ENCODE data around the gene PPFIBP2. TPM values are rescaled to one million over a fixed set of nuclear protein-coding genes. Genes with fewer than 3 reads are reported as not detected.

PPFIBP2 gene
- total and polyA plus RNA-seq, 2 of the 13 experiments (the other 11 are each of a cell fraction or from before 2014, with no cell fraction given): 15.0 to 52.5 TPM

GRCh38 chr11:7552666-7553065, 38.9 kb downstream of the PPFIBP2 start:
- Histone ChIP-seq H3K79me2 (ENCODE audit: insufficient read depth, low read length) (no peaks in the 10 kb centered on the region), H2AFZ (ENCODE audit: low read length) (no peak overlapping the region), H3K4me1 (ENCODE audit: insufficient read depth, low read length) (peaks cover 20% of the 10 kb centered on the region), H3K9me3 (ENCODE audit: low read length) (no peaks in the 10 kb centered on the region), H3K27ac (ENCODE audit: extremely low read length, insufficient read depth, low read length) (no peak overlapping the region), H3K9ac (ENCODE audit: insufficient read depth, low read depth, low read length) (no peak overlapping the region), H3K27me3 (ENCODE audit: control insufficient read depth in 1 of 2, insufficient read depth in 2 of 2, low read length in 2 of 2) (no peaks in the 10 kb centered on the region), H4K20me1 (ENCODE audit: insufficient read depth, low read length) (no peaks in the 10 kb centered on the region), H3K4me3 (replicated peaks in 1 of 3; ENCODE audit: insufficient read depth in 1 of 3, low read depth in 2 of 3, low read length in 3 of 3) (no peak overlapping the region), H3K36me3 (replicated peaks in 1 of 2; ENCODE audit: control insufficient read depth in 1 of 2, insufficient read depth in 2 of 2, low read length in 2 of 2) (peaks cover 0 to 6% of the 10 kb centered on the region in 2 experiments; a peak in 1 of 5 replicates), H3K4me2 (ENCODE audit: low read depth, low read length) (no peak overlapping the region)
- BruUV-seq (replicated peaks): no TSS peak
- ChIA-PET POLR2A (no interaction called here), CTCF (ENCODE audit: low intra/inter-chr PET ratio, low total read pairs) (no interaction called here)
- WGBS (ENCODE audit: low lambda C conversion rate): 92% methylated on average over 4 of the region's 4 CpGs
- no peak for ATAC-seq
- TF ChIP-seq UBTF (CRISPR knock-in tag; IDR thresholded peaks at IDR 0.05) (no peak), ZNF784 (CRISPR knock-in tag; IDR thresholded peaks at IDR 0.05; ENCODE audit: borderline replicate concordance) (no peak), CC2D1A (CRISPR knock-in tag; IDR thresholded peaks at IDR 0.05) (no peak)
- in situ Hi-C loops (cut with HindIII; ENCODE audit: extremely low pct_ligation_motif_present, low pct_unique_long_range_greater_than_20kb): no loop called here
- intact Hi-C loops (cut with micrococcal nuclease; ENCODE audit: unreplicated experiment): no loop called here
- DNase-seq (ENCODE audit: low spot score): no peak
- no peak for FAIRE-seq

- Histone ChIP-seq H3K27me3 (ENCODE audit: control insufficient read depth in 1 of 2, insufficient read depth in 2 of 2, low read length in 2 of 2) (no peaks in the 10 kb centered on the region), H3K4me3 (replicated peaks in 1 of 3; ENCODE audit: insufficient read depth in 1 of 3, low read depth in 2 of 3, low read length in 3 of 3) (no peak overlapping the region), H3K4me2 (ENCODE audit: low read depth, low read length) (no peak overlapping the region), H3K27ac (ENCODE audit: extremely low read length, insufficient read depth, low read length) (no peak overlapping the region), H4K20me1 (ENCODE audit: insufficient read depth, low read length) (no peaks in the 10 kb centered on the region), H3K4me1 (ENCODE audit: insufficient read depth, low read length) (peaks cover 20% of the 10 kb centered on the region), H2AFZ (ENCODE audit: low read length) (no peak overlapping the region), H3K36me3 (replicated peaks in 1 of 2; ENCODE audit: control insufficient read depth in 1 of 2, insufficient read depth in 2 of 2, low read length in 2 of 2) (0 out of 5 replicates have a peak, but pooled peaks cover 0 to 4% of the 10 kb centered on the region in 2 experiments), H3K9me3 (ENCODE audit: low read length) (no peaks in the 10 kb centered on the region), H3K79me2 (ENCODE audit: insufficient read depth, low read length) (no peaks in the 10 kb centered on the region), H3K9ac (ENCODE audit: insufficient read depth, low read depth, low read length) (no peak overlapping the region)
- CTCF ChIA-PET (ENCODE audit: low intra/inter-chr PET ratio, low total read pairs): no interaction called here
- POLR2A ChIA-PET: no interaction called here
- intact Hi-C loops (cut with micrococcal nuclease; ENCODE audit: unreplicated experiment) (no loop called here), in situ Hi-C loops (cut with HindIII; ENCODE audit: extremely low pct_ligation_motif_present, low pct_unique_long_range_greater_than_20kb) (no loop called here)
- FAIRE-seq (no peak), DNase-seq (ENCODE audit: low spot score) (no peak), ATAC-seq (no peak)
- 85% methylated on average over 7 of the region's 7 CpGs for WGBS (ENCODE audit: low lambda C conversion rate)
- BruUV-seq (replicated peaks): no TSS peak
- TF ChIP-seq ZNF550 (CRISPR knock-in tag; IDR thresholded peaks at IDR 0.05; ENCODE audit: borderline replicate concordance) (no peak), AHDC1 (CRISPR knock-in tag; IDR thresholded peaks at IDR 0.05; ENCODE audit: borderline replicate concordance) (no peak), ZNF547 (CRISPR knock-in tag; IDR thresholded peaks at IDR 0.05) (no peak)
These were observed 41.4 kb downstream of the PPFIBP2 start for GRCh38 chr11:7555052-7555699.
